Colonic mucosa (tissue), 4 donors: ENCODE results near the gene GSG1L. TPM values are rescaled to one million over a fixed set of nuclear protein-coding genes. Genes with fewer than 3 reads are reported as not detected.

Experiments
- DNase-seq: peaks from one replicate; pipeline ENCODE4 v3.0.0-alpha.2; 2020
- H3K27ac ChIP-seq: fragments of 200-600 bp; one replicate; pipeline ENCODE4 v1.8.0; 2021
- H3K27me3 ChIP-seq: fragments of 200-600 bp; one replicate; pipeline ENCODE4 v1.8.0; 2021
- H3K36me3 ChIP-seq: fragments of 200-600 bp; one replicate; pipeline ENCODE4 v1.8.0; 2021
- H3K4me1 ChIP-seq: fragments of 200-600 bp; one replicate; pipeline ENCODE4 v1.8.0; 2021; ENCODE audit warnings: mild to moderate bottlenecking
- H3K4me3 ChIP-seq: fragments of 200-600 bp; one replicate; pipeline ENCODE4 v1.8.0; 2021
- H3K9ac ChIP-seq, 2 donors: one replicate each; pipeline ENCODE4 v1.7.0; 2013; ENCODE audit warnings: control low read depth in 2 of 2, low read depth in 2 of 2, low read length in 2 of 2
- H3K9me3 ChIP-seq: fragments of 200-600 bp; one replicate; pipeline ENCODE4 v1.8.0; 2021
- intact Hi-C: fragments of 100-400 bp; cut with DNase I; formaldehyde crosslinking; loops from one replicate; pipeline ENCODE4 v1.14.1; 2022
- total RNA-seq, 2 donors: library from RNA; stranded (reverse); fragmentation: NEBNext Ultra II Directional in 1 of 2; extraction: Animal tissue kit (Norgen Biotek cat#: 25700) in 1 of 2; gene quantifications; one replicate each; pipeline ENCODE4 v1.2.1, GENCODE V29; 2021
- TF ChIP-seq, protein P1 (sequence below): fragments of 200-600 bp; IDR thresholded peaks from one replicate; pipeline ENCODE4 v1.8.0; 2022; ENCODE audit warnings: antibody characterized with exemption, mild to moderate bottlenecking
- donor health status: healthy.
- donor health status: DM: no; HTN: no; CAD: no.
- donor health status: DM: no; HTN: no; CAD: no.

GSG1L gene
- total RNA-seq, 2 donors from 2014 or later, result 0.13 to 0.15 TPM

DNA sequence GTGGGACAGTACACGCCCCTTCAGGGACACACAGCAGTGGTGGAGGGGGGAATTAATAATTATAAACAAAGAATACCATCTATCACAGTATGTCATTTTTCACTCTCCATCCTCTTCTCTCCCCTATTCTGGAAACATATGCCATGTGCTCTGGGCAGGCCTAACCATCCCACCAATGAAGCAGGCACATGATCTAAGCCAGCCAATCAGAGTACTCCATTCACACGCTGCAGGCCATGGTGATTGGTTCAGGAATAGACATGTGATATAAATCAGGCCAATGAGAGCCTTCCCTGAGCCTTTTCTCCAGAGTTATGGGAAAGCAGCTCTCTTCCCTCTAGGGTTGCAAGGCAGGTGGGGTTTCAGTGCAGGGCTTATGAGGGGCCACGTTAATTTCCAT, 36.5 kb downstream of the GSG1L start:
- Histone ChIP-seq H3K27ac (no peak overlapping the region), H3K4me1 (no peaks in the 10 kb centered on the region), H3K4me3 (no peak overlapping the region), H3K27me3 (no peaks in the 10 kb centered on the region), H3K9ac (no peak overlapping the region), H3K36me3 (no peaks in the 10 kb centered on the region), H3K9me3 (no peaks in the 10 kb centered on the region)
- intact Hi-C loops, result no loop called here
- no peak for DNase-seq
- TF ChIP-seq, protein P1, sequence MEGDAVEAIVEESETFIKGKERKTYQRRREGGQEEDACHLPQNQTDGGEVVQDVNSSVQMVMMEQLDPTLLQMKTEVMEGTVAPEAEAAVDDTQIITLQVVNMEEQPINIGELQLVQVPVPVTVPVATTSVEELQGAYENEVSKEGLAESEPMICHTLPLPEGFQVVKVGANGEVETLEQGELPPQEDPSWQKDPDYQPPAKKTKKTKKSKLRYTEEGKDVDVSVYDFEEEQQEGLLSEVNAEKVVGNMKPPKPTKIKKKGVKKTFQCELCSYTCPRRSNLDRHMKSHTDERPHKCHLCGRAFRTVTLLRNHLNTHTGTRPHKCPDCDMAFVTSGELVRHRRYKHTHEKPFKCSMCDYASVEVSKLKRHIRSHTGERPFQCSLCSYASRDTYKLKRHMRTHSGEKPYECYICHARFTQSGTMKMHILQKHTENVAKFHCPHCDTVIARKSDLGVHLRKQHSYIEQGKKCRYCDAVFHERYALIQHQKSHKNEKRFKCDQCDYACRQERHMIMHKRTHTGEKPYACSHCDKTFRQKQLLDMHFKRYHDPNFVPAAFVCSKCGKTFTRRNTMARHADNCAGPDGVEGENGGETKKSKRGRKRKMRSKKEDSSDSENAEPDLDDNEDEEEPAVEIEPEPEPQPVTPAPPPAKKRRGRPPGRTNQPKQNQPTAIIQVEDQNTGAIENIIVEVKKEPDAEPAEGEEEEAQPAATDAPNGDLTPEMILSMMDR, result no peak

DNA sequence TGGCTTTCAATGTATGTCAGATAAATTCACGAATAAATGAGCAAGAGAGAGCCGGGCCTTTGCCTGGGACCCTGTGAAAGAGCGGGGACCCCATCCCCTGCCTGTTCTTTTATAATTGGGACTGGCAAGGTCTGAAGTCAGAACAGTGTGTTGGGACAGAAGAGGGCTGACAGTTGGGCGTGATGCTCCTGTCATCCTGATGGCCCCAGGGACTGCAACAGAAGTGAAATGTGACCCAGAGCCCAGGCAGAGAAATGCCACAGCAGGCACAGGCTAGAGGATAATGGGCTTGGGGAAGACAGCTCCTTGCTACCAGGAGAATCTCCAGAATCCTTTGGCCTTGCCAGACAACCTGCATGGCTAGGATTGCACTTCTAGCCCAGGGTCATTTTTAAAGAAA, 37.9 kb downstream of the GSG1L start:
- TF ChIP-seq, protein P1, result no peak
- H3K4me1 ChIP-seq, result no peaks in the 10 kb centered on the region
- intact Hi-C loops, result no loop called here
- no peaks in the 10 kb centered on the region for H3K36me3 ChIP-seq
- no peak overlapping the region for H3K27ac ChIP-seq
- H3K27me3 ChIP-seq, result no peaks in the 10 kb centered on the region
- H3K4me3 ChIP-seq, result no peak overlapping the region
- no peaks in the 10 kb centered on the region for H3K9me3 ChIP-seq
- DNase-seq, result no peak
- no peak overlapping the region for H3K9ac ChIP-seq

DNA sequence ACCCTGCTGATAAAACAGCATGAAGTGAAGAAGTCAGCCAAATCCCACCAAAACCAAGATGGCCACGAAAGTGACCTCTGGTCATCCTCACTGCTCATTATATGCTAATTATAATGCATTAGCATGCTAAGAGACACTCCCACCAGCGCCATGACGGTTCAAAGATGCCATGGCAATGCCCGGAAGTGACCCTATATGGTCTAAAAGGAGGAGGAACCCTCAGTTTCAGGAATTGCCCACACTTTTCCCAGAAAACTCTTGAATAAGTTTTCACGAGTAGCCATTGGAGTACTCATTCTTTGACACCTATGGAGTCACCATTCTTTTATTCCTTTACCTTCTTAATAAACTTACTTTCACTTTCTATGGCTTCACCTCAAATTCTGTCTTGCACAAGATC, 44.3 kb downstream of the GSG1L start:
- H3K4me1 ChIP-seq, result no peaks in the 10 kb centered on the region
- TF ChIP-seq, protein P1, result no peak
- H3K27ac ChIP-seq, result no peak overlapping the region
- no peaks in the 10 kb centered on the region for H3K9me3 ChIP-seq
- DNase-seq, result no peak
- no peaks in the 10 kb centered on the region for H3K27me3 ChIP-seq
- H3K4me3 ChIP-seq, result no peak overlapping the region
- intact Hi-C loops, result no loop called here
- no peak overlapping the region for H3K9ac ChIP-seq
- H3K36me3 ChIP-seq, result no peaks in the 10 kb centered on the region

DNA sequence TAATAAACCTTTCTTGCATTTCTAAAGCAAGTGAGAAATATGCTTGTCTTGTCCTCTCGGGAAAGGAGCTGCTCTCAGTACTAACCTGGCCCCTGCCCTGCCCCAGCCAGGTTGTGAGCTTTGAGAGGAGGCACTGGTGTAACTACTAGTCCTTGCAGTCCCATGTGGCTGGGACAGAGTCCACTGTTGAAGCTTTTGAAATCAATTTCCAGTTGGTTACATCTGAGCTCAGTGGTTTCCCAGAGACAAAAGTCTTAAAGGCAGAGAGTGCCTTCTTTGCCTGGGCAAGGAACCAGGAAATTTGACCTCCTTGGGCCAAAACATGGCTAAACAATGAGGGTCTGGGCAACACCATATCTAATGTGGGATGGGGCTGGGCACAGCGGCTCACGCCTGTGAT, 48.7 kb downstream of the GSG1L start:
- Histone ChIP-seq H3K9ac (no peak overlapping the region), H3K4me3 (no peak overlapping the region), H3K9me3 (no peaks in the 10 kb centered on the region), H3K36me3 (no peaks in the 10 kb centered on the region), H3K27ac (no peak overlapping the region), H3K27me3 (no peaks in the 10 kb centered on the region), H3K4me1 (no peaks in the 10 kb centered on the region)
- TF ChIP-seq, protein P1, result no peak
- intact Hi-C loops, result no loop called here
- DNase-seq, result no peak

DNA sequence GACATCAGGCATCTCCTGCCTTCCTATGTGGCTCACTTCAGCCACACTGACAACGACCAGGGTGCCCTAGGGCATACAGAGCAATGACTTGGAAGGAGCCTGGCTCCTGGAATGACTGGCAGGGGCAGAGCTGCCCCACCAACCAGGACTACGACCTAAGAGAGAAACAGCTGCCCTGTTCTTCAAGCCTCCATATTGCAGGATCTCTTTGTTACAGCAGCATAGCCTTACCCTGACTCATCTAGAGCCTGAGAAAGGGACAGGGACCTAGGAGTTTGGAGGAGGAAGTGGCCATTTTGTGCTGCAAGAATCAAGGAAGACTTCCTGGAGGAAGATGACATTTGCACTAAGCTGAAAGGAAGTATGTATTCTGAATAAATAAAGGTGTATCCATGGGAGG, 49.6 kb downstream of the GSG1L start:
- TF ChIP-seq, protein P1, result no peak
- no peak overlapping the region for H3K27ac ChIP-seq
- intact Hi-C loops, result no loop called here
- H3K9me3 ChIP-seq, result no peaks in the 10 kb centered on the region
- no peak overlapping the region for H3K4me3 ChIP-seq
- H3K27me3 ChIP-seq, result no peaks in the 10 kb centered on the region
- no peak for DNase-seq
- H3K9ac ChIP-seq, result no peak overlapping the region
- H3K4me1 ChIP-seq, result no peaks in the 10 kb centered on the region
- H3K36me3 ChIP-seq, result no peaks in the 10 kb centered on the region

DNA sequence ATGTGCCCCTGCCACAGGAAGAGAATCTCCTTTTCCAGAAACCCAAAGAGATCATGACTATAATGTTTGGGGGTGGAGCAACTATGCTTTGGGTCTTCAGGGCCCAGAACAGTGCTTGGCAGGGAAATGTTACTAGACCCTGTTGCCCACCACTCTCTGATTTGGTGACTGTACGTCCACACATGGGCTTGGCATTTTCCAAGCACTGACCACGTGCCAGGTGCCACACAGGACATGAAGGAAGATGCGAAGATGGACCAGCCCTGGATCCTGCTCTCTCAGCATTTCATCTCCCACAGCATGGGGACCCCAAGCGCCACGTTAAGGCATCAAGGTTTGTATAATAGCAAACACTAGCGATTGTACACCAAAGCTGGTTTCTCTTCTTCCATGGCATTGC, 50.1 kb downstream of the GSG1L start:
- TF ChIP-seq, protein P1, result no peak
- Histone ChIP-seq H3K9ac (no peak overlapping the region), H3K27ac (no peak overlapping the region), H3K36me3 (no peaks in the 10 kb centered on the region), H3K27me3 (no peaks in the 10 kb centered on the region), H3K4me1 (no peaks in the 10 kb centered on the region), H3K4me3 (no peak overlapping the region), H3K9me3 (no peaks in the 10 kb centered on the region)
- intact Hi-C loops, result no loop called here
- no peak for DNase-seq
